Measurements from ENCODE around the gene KARS1. TPM values are rescaled to one million over a fixed set of nuclear protein-coding genes. Genes with fewer than 3 reads are reported as not detected.
A peak's percentile ranks its signal among the peaks of the same experiment; 100 is the strongest.

The KARS1 gene
- total RNA-seq, 1 donor from 2014 or later = 82.0 TPM

DNA sequence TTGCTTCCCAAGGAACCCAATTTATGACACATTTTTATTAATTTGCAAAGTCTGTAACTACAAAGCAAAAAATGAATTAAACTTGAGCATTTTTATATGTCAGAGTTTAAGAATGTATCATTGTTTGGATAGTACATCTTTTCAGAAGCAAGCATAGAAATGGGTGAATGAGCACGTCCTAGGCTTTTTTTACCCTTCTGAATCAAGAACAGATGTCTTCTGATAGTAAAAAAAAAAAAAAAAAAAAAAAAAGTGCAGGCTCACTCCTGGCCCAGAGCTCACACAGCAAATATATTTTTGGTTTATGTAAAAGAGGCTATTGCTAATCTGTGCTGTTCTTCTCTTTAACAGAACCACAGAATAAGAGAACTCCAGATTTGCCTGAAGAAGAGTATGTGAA lies 6.5 kb upstream of the KARS1 start:
- Histone ChIP-seq H3K4me1 (peaks cover 45% of the 10 kb centered on the region), H3K9me3 (no peaks in the 10 kb centered on the region), H3K27me3 (no peaks in the 10 kb centered on the region), H3K36me3 (peaks cover 0 to 43% of the 10 kb centered on the region in 2 donors), H3K27ac (no peak overlapping the region), H3K4me3 (no peak overlapping the region)
- TF ChIP-seq, protein P1, sequence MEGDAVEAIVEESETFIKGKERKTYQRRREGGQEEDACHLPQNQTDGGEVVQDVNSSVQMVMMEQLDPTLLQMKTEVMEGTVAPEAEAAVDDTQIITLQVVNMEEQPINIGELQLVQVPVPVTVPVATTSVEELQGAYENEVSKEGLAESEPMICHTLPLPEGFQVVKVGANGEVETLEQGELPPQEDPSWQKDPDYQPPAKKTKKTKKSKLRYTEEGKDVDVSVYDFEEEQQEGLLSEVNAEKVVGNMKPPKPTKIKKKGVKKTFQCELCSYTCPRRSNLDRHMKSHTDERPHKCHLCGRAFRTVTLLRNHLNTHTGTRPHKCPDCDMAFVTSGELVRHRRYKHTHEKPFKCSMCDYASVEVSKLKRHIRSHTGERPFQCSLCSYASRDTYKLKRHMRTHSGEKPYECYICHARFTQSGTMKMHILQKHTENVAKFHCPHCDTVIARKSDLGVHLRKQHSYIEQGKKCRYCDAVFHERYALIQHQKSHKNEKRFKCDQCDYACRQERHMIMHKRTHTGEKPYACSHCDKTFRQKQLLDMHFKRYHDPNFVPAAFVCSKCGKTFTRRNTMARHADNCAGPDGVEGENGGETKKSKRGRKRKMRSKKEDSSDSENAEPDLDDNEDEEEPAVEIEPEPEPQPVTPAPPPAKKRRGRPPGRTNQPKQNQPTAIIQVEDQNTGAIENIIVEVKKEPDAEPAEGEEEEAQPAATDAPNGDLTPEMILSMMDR (IDR thresholded peaks at IDR 0.05) = no peak
- TF ChIP-seq POLR2AphosphoS5 (IDR thresholded peaks at IDR 0.05; ENCODE audit: insufficient read depth in 1 of 2, low read depth in 1 of 2) (no peak), POLR2A (IDR thresholded peaks at IDR 0.05) (no peak)
- no peak for DNase-seq (ENCODE audit: extremely low spot score in 2 of 2)
- intact Hi-C loops (cut with DNase I) = no loop called here

GRCh38 chr16:75648265-75649076 lies 1.0 kb upstream of the KARS1 start:
- intact Hi-C loops (cut with DNase I) = no loop called here
- peak overlapping the region; percentile 90 to 100 for H3K4me3 ChIP-seq
- H3K27me3 ChIP-seq = no peaks in the 10 kb centered on the region
- H3K4me1 ChIP-seq = peaks cover 75% of the 10 kb centered on the region
- H3K9me3 ChIP-seq = no peaks in the 10 kb centered on the region
- H3K36me3 ChIP-seq = peaks cover 0 to 5% of the 10 kb centered on the region in 2 donors
- H3K27ac ChIP-seq = peak overlapping the region; percentile 99
- no peak for DNase-seq (ENCODE audit: extremely low spot score in 2 of 2)
- TF ChIP-seq, protein P1 (IDR thresholded peaks at IDR 0.05) = no peak
- peak; percentile 20 to 64 for TF ChIP-seq POLR2AphosphoS5 (IDR thresholded peaks at IDR 0.05; ENCODE audit: insufficient read depth in 1 of 2, low read depth in 1 of 2)
- TF ChIP-seq POLR2A (IDR thresholded peaks at IDR 0.05) = peak in 1 of 2 donors; percentile 14

DNA sequence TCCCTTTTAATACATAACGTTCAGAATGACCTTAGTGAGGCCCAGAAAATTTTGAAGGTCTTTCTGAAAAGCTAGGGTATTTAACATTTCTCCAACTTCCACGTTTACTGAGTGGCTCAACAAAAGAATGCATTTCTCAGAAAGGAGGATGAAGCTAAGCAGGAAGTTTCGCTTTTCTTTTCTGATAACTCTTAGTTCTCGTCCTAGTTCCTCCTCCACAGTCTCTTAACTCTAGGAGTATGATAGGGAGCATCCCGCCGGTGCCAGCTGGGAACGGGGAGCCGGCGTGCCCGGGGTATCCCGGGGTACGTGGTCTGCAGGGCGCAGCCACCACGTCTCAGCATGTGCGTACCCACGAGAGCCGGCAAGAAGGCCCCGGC lies 363 bp downstream of the KARS1 start:
- Histone ChIP-seq H3K36me3 (peaks cover 0 to 8% of the 10 kb centered on the region in 2 donors), H3K9me3 (no peaks in the 10 kb centered on the region), H3K4me3 (peak overlapping the region; percentile 90 to 100), H3K27ac (peak overlapping the region; percentile 99), H3K27me3 (no peaks in the 10 kb centered on the region), H3K4me1 (peaks cover 64% of the 10 kb centered on the region)
- TF ChIP-seq POLR2AphosphoS5 (IDR thresholded peaks at IDR 0.05; ENCODE audit: insufficient read depth in 1 of 2, low read depth in 1 of 2) (no peak), POLR2A (IDR thresholded peaks at IDR 0.05) (no peak)
- TF ChIP-seq, protein P1 (IDR thresholded peaks at IDR 0.05) = no peak
- no peak for DNase-seq (ENCODE audit: extremely low spot score in 2 of 2)
- intact Hi-C loops (cut with DNase I) = no loop called here

DNA sequence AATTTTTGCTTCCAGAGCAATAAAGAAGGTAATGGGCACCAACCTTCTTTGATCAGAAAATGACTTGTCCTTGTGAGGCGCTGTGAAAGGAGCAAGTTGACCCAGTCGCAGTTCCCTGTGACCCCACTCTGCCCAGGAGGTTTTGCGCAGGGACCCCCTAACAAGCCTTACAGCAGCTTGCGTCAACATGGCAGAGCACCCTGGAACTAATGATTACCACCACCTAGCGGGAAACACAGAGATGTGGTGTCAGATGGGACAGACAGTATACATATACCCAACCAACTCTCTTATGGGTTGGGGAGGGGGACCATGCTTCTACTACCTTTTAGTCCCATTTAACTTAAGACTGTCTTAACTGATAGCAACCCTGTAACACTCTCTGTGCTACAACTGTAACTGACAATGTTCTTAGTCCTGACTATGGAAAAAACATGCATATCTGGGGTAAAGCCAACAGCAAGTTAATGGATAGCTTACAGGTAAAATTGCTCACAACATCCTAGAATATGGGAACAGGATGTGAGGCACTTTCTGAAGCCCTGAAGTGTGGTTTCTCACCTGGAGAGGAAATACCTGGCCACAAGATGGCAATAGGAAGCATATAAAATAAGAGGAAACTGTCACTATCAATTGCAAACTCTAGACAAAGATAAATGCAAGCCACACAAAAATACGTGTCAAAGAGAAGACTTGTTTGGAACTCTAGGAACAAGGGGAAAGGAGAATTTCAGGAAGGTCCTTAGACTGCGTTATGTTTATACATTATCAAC lies 3.0 kb downstream of the KARS1 start:
- Histone ChIP-seq H3K9me3 (no peaks in the 10 kb centered on the region), H3K4me1 (peaks cover 38% of the 10 kb centered on the region), H3K36me3 (peaks cover 0 to 30% of the 10 kb centered on the region in 2 donors), H3K27me3 (no peaks in the 10 kb centered on the region), H3K4me3 (no peak overlapping the region), H3K27ac (no peak overlapping the region)
- intact Hi-C loops (cut with DNase I) = no loop called here
- TF ChIP-seq, protein P1 (IDR thresholded peaks at IDR 0.05) = no peak
- TF ChIP-seq POLR2A (IDR thresholded peaks at IDR 0.05) (no peak), POLR2AphosphoS5 (IDR thresholded peaks at IDR 0.05; ENCODE audit: insufficient read depth in 1 of 2, low read depth in 1 of 2) (no peak)
- DNase-seq (ENCODE audit: extremely low spot score in 2 of 2) = no peak
